Right renal cortex interstitium (tissue), 3 donors: Measurements from ENCODE around the gene CD1B. TPM values are rescaled to one million over a fixed set of nuclear protein-coding genes. Genes with fewer than 3 reads are reported as not detected.
"Not testable (repeated sequence)": the region's sequence is repeated elsewhere in the genome, so short reads cannot be mapped to it uniquely, and the experiment has no call there.

ENCODE experiments used
- DNase-seq, 3 donors: peaks; one replicate each; pipeline ENCODE4 v3.0.0-alpha.2; 2013; ENCODE audit warnings: low read depth in 3 of 3, low spot score in 2 of 3
- polyA plus RNA-seq, 3 donors: library from polyadenylated mRNA; unstranded; fragments of 120-200 nt; gene quantifications; one replicate each; pipeline ENCODE4 v1.2.1, GENCODE V29; 2013; ENCODE audit not compliant: insufficient read length in 3 of 3

Gene CD1B
- under 1 TPM in 1 of 3 donors, not detected in 2; 0.13 TPM for polyA plus RNA-seq

- no peak for DNase-seq
Measured at GRCh38 chr1:158331481-158332150, at the start of gene CD1B. Gene CD1B (minus strand): TSS chr1:158331531. CDS start chr1:158331423, 108 bp downstream.

GRCh38 chr1:158374860-158375259 is 43.5 kb upstream of the CD1B start:
- no peak for DNase-seq

- not testable (repeated sequence) for DNase-seq
Measured at GRCh38 chr1:158374101-158374500, 42.8 kb upstream of the CD1B start.

GRCh38 chr1:158371188-158371953 is 40.0 kb upstream of the CD1B start:
- no peak for DNase-seq

- DNase-seq: no peak
Measured at GRCh38 chr1:158366783-158367182, 35.5 kb upstream of the CD1B start.

- DNase-seq: no peak
Measured at GRCh38 chr1:158362941-158363340, 31.6 kb upstream of the CD1B start.

- DNase-seq: no peak
Measured at GRCh38 chr1:158362482-158362881, 31.2 kb upstream of the CD1B start.

- no peak for DNase-seq
Measured at GRCh38 chr1:158357441-158357840, 26.1 kb upstream of the CD1B start.

GRCh38 chr1:158356616-158357015 is 25.3 kb upstream of the CD1B start:
- DNase-seq: no peak

- no peak for DNase-seq
Measured at GRCh38 chr1:158355773-158356285, 24.5 kb upstream of the CD1B start.

GRCh38 chr1:158354255-158354654 is 22.9 kb upstream of the CD1B start:
- DNase-seq: no peak

- no peak for DNase-seq
Measured at GRCh38 chr1:158353303-158354075, 22.2 kb upstream of the CD1B start, which contains the start of gene CD1E. Gene CD1E (plus strand): TSS chr1:158353894. CDS start chr1:158353989, 95 bp downstream.

- DNase-seq: not testable (repeated sequence)
Measured at GRCh38 chr1:158348946-158349345, 17.6 kb upstream of the CD1B start.

- DNase-seq: not testable (repeated sequence)
Measured at GRCh38 chr1:158336413-158336812, 5.1 kb upstream of the CD1B start.

- no peak for DNase-seq
Measured at GRCh38 chr1:158335213-158335532, 3.8 kb upstream of the CD1B start.

- no peak for DNase-seq
Measured at GRCh38 chr1:158334526-158335212, 3.3 kb upstream of the CD1B start.

GRCh38 chr1:158333405-158334155 is 2.2 kb upstream of the CD1B start:
- DNase-seq: no peak

GRCh38 chr1:158331106-158331425 is 265 bp downstream of the CD1B start:
- DNase-seq: no peak

GRCh38 chr1:158330391-158331105 is 783 bp downstream of the CD1B start:
- DNase-seq: no peak
